Measurements from ENCODE around the gene KCNH2.

GRCh38 chr7:150923802-150924201 is 54.3 kb downstream of the KCNH2 start:
- no peak for TF ChIP-seq ELF4 (IDR thresholded peaks at IDR 0.05)
- no peak for TF ChIP-seq FOXM1 (IDR thresholded peaks at IDR 0.05; ENCODE audit: borderline replicate concordance)
- TF ChIP-seq FOXK2 (IDR thresholded peaks at IDR 0.05): no peak
- no peak for TF ChIP-seq TARDBP (IDR thresholded peaks at IDR 0.05)
- TF ChIP-seq SP1 (IDR thresholded peaks at IDR 0.05): no peak
- no peak for TF ChIP-seq L3MBTL2 (conservative IDR thresholded peaks at IDR 0.05)

Data from HEK293T (cell line).